Measurements from ENCODE around the gene ATOX1.

DNA sequence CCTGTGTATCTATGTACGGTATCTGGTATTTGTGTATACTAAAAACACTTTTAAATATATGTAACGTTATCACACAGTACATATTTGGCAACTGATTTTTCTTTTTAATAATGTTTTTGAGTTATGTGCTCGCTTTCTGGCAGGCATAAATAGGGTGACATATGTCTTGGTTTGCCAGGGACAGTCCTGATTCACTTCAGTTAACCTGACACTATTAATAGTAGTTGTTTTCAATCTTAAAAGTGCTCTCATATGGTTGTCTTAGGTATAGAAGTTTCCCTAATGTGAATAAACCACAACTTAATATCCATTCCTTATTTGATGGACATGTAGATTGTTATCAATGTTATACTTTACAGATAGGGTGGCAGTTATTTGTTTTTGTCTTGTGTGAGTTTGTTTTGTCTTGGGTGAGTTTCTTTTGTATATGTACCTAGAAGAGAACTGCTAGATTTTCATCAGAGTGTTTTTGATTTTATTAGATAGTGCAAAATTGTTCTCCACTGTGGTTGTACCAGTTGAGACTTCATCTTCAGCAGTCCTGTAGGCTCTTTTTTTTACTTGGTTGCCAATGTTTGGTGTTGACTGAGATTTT, 21.2 kb upstream of the ATOX1 start:
- TF ChIP-seq POLR2AphosphoS5 (IDR thresholded peaks at IDR 0.05; ENCODE audit: low read depth, low read length) (no peak), SIN3A (IDR thresholded peaks at IDR 0.05; ENCODE audit: borderline replicate concordance, insufficient read depth, low read length) (no peak), TAF1 (IDR thresholded peaks at IDR 0.05; ENCODE audit: borderline replicate concordance, insufficient read depth, low read length) (no peak), FOXP2 (optimal IDR thresholded peaks at IDR 0.05; ENCODE audit: borderline replicate concordance, extremely low read depth, extremely low read length, insufficient read depth) (no peak)
- TF ChIP-seq, protein P1, sequence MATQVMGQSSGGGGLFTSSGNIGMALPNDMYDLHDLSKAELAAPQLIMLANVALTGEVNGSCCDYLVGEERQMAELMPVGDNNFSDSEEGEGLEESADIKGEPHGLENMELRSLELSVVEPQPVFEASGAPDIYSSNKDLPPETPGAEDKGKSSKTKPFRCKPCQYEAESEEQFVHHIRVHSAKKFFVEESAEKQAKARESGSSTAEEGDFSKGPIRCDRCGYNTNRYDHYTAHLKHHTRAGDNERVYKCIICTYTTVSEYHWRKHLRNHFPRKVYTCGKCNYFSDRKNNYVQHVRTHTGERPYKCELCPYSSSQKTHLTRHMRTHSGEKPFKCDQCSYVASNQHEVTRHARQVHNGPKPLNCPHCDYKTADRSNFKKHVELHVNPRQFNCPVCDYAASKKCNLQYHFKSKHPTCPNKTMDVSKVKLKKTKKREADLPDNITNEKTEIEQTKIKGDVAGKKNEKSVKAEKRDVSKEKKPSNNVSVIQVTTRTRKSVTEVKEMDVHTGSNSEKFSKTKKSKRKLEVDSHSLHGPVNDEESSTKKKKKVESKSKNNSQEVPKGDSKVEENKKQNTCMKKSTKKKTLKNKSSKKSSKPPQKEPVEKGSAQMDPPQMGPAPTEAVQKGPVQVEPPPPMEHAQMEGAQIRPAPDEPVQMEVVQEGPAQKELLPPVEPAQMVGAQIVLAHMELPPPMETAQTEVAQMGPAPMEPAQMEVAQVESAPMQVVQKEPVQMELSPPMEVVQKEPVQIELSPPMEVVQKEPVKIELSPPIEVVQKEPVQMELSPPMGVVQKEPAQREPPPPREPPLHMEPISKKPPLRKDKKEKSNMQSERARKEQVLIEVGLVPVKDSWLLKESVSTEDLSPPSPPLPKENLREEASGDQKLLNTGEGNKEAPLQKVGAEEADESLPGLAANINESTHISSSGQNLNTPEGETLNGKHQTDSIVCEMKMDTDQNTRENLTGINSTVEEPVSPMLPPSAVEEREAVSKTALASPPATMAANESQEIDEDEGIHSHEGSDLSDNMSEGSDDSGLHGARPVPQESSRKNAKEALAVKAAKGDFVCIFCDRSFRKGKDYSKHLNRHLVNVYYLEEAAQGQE (IDR thresholded peaks at IDR 0.05; ENCODE audit: insufficient read depth in 1 of 2, low read depth in 2 of 2, low read length in 2 of 2), result no peak

Data from PFSK-1 (cell line).